GM23338 (cell line): ENCODE data around the gene HAGH. TPM values are rescaled to one million over a fixed set of nuclear protein-coding genes. Genes with fewer than 3 reads are reported as not detected.

ENCODE experiments used
- ATAC-seq: fragments of 200-7000 bp; cut with Tn5 transposase; 3 replicates; pipeline ENCODE4 v1.9.1; 2020
- DNase-seq: peaks from one replicate; pipeline ENCODE4 v3.0.0-alpha.2; 2015; ENCODE audit warnings: low spot score
- H2AFZ ChIP-seq: fragments of 200-600 bp; sonication (generic); 2 replicates; pipeline ENCODE4 v1.8.0; 2016; ENCODE audit warnings: antibody characterized with exemption, mild to moderate bottlenecking, moderate library complexity
- H3F3A ChIP-seq: fragments of 200-600 bp; sonication (generic); replicated peaks from 2 replicates; pipeline ENCODE4 v1.8.0; 2017; ENCODE audit warnings: antibody characterized with exemption, mixed run types, low read depth
- H3K27ac ChIP-seq: fragments of 200-600 bp; sonication (generic); 2 replicates; pipeline ENCODE4 v1.6.1; 2016; ENCODE audit warnings: low read depth
- H3K27me3 ChIP-seq: fragments of 200-600 bp; sonication (generic); 2 replicates; pipeline ENCODE4 v1.8.0; 2016; ENCODE audit warnings: mild to moderate bottlenecking, mixed run types, moderate library complexity; ENCODE audit not compliant: insufficient read depth
- H3K36me3 ChIP-seq: fragments of 200-600 bp; sonication (generic); 2 replicates; pipeline ENCODE4 v1.8.0; 2016; ENCODE audit warnings: mild to moderate bottlenecking; ENCODE audit not compliant: insufficient read depth
- H3K4me1 ChIP-seq: fragments of 200-600 bp; sonication (generic); 2 replicates; pipeline ENCODE4 v1.8.0; 2016; ENCODE audit warnings: mild to moderate bottlenecking, moderate library complexity; ENCODE audit not compliant: insufficient read depth
- H3K4me2 ChIP-seq: fragments of 200-600 bp; sonication (generic); 2 replicates; pipeline ENCODE4 v1.7.1; 2017; ENCODE audit warnings: mixed run types
- H3K4me3 ChIP-seq: fragments of 200-600 bp; sonication (generic); 2 replicates; pipeline ENCODE4 v1.6.1; 2016; ENCODE audit warnings: mixed run types
- H3K79me2 ChIP-seq: fragments of 200-600 bp; sonication (generic); replicated peaks from 2 replicates; pipeline ENCODE4 v1.8.0; 2017; ENCODE audit warnings: mild to moderate bottlenecking; ENCODE audit not compliant: insufficient read depth
- H3K9me2 ChIP-seq: fragments of 200-600 bp; sonication (generic); 2 replicates; pipeline ENCODE4 v1.8.0; 2017; ENCODE audit not compliant: insufficient read depth
- H4K20me1 ChIP-seq: fragments of 200-600 bp; sonication (generic); replicated peaks from 2 replicates; pipeline ENCODE4 v1.8.0; 2017; ENCODE audit warnings: mild to moderate bottlenecking; ENCODE audit not compliant: insufficient read depth
- H3K27ac Mint-ChIP-seq: 2 replicates; pipeline ENCODE4 v1.8.0; 2020; ENCODE audit warnings: inconsistent platforms, mild to moderate bottlenecking, moderate library complexity, mixed read lengths
- H3K27me3 Mint-ChIP-seq: 3 replicates; pipeline ENCODE4 v1.8.0; 2022; ENCODE audit warnings: low read depth, mild to moderate bottlenecking, moderate library complexity, mixed read lengths, inconsistent platforms; ENCODE audit not compliant: insufficient read depth, poor library complexity
- H3K36me3 Mint-ChIP-seq: 3 replicates; pipeline ENCODE4 v1.8.0; 2021; ENCODE audit warnings: low read depth, mild to moderate bottlenecking, inconsistent platforms, moderate library complexity, mixed read lengths
- H3K4me1 Mint-ChIP-seq: 3 replicates; pipeline ENCODE4 v1.8.0; 2020; ENCODE audit warnings: mild to moderate bottlenecking, inconsistent platforms, mixed read lengths
- H3K4me3 Mint-ChIP-seq: 3 replicates; pipeline ENCODE4 v1.8.0; 2021; ENCODE audit warnings: moderate library complexity, mild to moderate bottlenecking, inconsistent platforms, mixed read lengths
- H3K9me3 Mint-ChIP-seq: 3 replicates; pipeline ENCODE4 v1.8.0; 2020; ENCODE audit warnings: moderate library complexity, mild to moderate bottlenecking, inconsistent platforms, mixed read lengths
- CREB1 ChIP-seq: fragments of 250-450 bp; sonication (Bioruptor Pico); IDR thresholded peaks from 2 replicates; pipeline ENCODE4 v1.5.0; 2020; ENCODE audit warnings: low read depth, mild to moderate bottlenecking, moderate library complexity
- EZH2 ChIP-seq: fragments of 200-600 bp; sonication (generic); IDR thresholded peaks from one replicate; pipeline ENCODE4 v1.8.0; 2017; ENCODE audit warnings: antibody characterized with exemption, mild to moderate bottlenecking, low read depth; ENCODE audit not compliant: unreplicated experiment
- EZH2phosphoT487 ChIP-seq: fragments of 200-600 bp; sonication (generic); IDR thresholded peaks from one replicate; pipeline ENCODE4 v1.8.1; 2018; ENCODE audit warnings: antibody characterized with exemption; ENCODE audit not compliant: unreplicated experiment
- JUNB ChIP-seq: IDR thresholded peaks from one replicate; pipeline ENCODE4 v1.6.1; 2016; ENCODE audit warnings: antibody characterized with exemption; ENCODE audit not compliant: unreplicated experiment
- NANOG ChIP-seq: IDR thresholded peaks from 2 replicates; pipeline ENCODE4 v1.6.1; 2016; ENCODE audit warnings: antibody characterized with exemption, borderline replicate concordance
- POLR2AphosphoS5 ChIP-seq: IDR thresholded peaks from 2 replicates; pipeline ENCODE4 v1.6.1; 2016; ENCODE audit warnings: antibody characterized with exemption, low read depth
- STAT1 ChIP-seq: IDR thresholded peaks from one replicate; pipeline ENCODE4 v1.6.1; 2016; ENCODE audit warnings: antibody characterized with exemption; ENCODE audit not compliant: unreplicated experiment
- ZNF114 ChIP-seq: fragments of 250-450 bp; sonication (Bioruptor Pico); IDR thresholded peaks from 2 replicates; pipeline ENCODE4 v1.5.0; 2020; ENCODE audit warnings: mild to moderate bottlenecking, moderate library complexity
- ZNF331 ChIP-seq: fragments of 250-450 bp; sonication (Bioruptor Pico); IDR thresholded peaks from 2 replicates; pipeline ENCODE4 v1.5.0; 2020; ENCODE audit warnings: low read depth, mild to moderate bottlenecking, moderate library complexity
- polyA plus RNA-seq: library from polyadenylated mRNA; unstranded; fragments of >200 nt; fragmentation: Nextera tagmentation; extraction: Ambion mirVana; gene quantifications from 2 replicates; pipeline ENCODE4 v1.2.1, GENCODE V29; 2016
- total RNA-seq: library from RNA; depleted of rRNA; stranded (reverse); fragments of >200 nt; shearing (Covaris generic); gene quantifications from 2 replicates; pipeline ENCODE4 v1.2.3, GENCODE V29; 2014
- TF ChIP-seq, protein P1 (sequence below), 2 experiments: fragments of 200-600 bp in 1 of 2; sonication (generic) in 1 of 2; conservative IDR thresholded peaks; 2 replicates each; pipeline versions ENCODE4 v1.5.1 to v1.6.1; 2016 to 2017; ENCODE audit warnings: antibody characterized with exemption in 2 of 2, low read depth in 2 of 2, mild to moderate bottlenecking in 2 of 2, moderate library complexity in 1 of 2
- TF ChIP-seq, protein P2 (sequence below): IDR thresholded peaks from 2 replicates; pipeline ENCODE4 v1.6.1; 2016; ENCODE audit warnings: antibody characterized with exemption
- TF ChIP-seq, protein P3 (sequence below): fragments of 250-450 bp; sonication (Bioruptor Pico); IDR thresholded peaks from 2 replicates; pipeline ENCODE4 v1.5.0; 2020; ENCODE audit warnings: mild to moderate bottlenecking, moderate library complexity
- TF ChIP-seq, protein P4 (sequence below): IDR thresholded peaks from one replicate; pipeline ENCODE4 v1.6.1; 2018; ENCODE audit warnings: antibody characterized with exemption; ENCODE audit not compliant: unreplicated experiment

Gene HAGH
- total and polyA plus RNA-seq, 2 experiments from 2014 or later = 24.7 to 28.9 TPM

DNA sequence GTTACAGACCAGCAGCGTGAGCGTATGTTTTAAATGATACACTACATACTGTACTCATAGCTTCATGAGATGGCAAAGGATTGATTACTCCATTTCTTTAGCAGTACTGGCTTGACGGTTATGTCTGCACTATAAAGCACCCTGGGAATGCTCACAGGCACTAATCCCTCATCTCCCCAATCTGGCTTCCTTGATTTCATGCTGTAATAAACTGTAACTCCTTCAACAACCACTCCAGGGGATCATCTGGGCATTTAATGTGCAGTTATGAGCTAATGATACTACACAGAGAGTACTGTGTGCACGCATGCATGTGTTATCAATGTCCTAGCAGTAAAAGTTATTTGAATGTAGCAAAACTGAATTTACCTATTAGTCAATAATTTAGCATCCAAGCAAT is 25.2 kb upstream of the HAGH start:
- Mint-ChIP-seq H3K9me3 (no peaks in the 10 kb centered on the region), H3K4me1 (no peaks in the 10 kb centered on the region), H3K36me3 (no peaks in the 10 kb centered on the region), H3K27ac (no peak overlapping the region), H3K4me3 (no peak overlapping the region), H3K27me3 (peaks cover 2% of the 10 kb centered on the region)
- Histone ChIP-seq H3K9me2 (no peaks in the 10 kb centered on the region), H3K36me3 (no peaks in the 10 kb centered on the region), H3K79me2 (no peaks in the 10 kb centered on the region), H3F3A (no peaks in the 10 kb centered on the region), H3K4me2 (no peak overlapping the region), H3K27me3 (no peaks in the 10 kb centered on the region), H3K27ac (no peak overlapping the region), H3K4me1 (no peaks in the 10 kb centered on the region), H4K20me1 (no peaks in the 10 kb centered on the region), H3K4me3 (no peak overlapping the region), H2AFZ (no peak overlapping the region)
- DNase-seq = no peak
- no peak for ATAC-seq
- TF ChIP-seq EZH2 (no peak), ZNF114 (CRISPR knock-in tag) (no peak), POLR2AphosphoS5 (no peak), STAT1 (no peak), JUNB (no peak), EZH2phosphoT487 (no peak), NANOG (no peak), CREB1 (CRISPR knock-in tag) (no peak), ZNF331 (no peak)
- TF ChIP-seq, protein P1, sequence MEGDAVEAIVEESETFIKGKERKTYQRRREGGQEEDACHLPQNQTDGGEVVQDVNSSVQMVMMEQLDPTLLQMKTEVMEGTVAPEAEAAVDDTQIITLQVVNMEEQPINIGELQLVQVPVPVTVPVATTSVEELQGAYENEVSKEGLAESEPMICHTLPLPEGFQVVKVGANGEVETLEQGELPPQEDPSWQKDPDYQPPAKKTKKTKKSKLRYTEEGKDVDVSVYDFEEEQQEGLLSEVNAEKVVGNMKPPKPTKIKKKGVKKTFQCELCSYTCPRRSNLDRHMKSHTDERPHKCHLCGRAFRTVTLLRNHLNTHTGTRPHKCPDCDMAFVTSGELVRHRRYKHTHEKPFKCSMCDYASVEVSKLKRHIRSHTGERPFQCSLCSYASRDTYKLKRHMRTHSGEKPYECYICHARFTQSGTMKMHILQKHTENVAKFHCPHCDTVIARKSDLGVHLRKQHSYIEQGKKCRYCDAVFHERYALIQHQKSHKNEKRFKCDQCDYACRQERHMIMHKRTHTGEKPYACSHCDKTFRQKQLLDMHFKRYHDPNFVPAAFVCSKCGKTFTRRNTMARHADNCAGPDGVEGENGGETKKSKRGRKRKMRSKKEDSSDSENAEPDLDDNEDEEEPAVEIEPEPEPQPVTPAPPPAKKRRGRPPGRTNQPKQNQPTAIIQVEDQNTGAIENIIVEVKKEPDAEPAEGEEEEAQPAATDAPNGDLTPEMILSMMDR (conservative IDR thresholded peaks at IDR 0.05; ENCODE audit: low read depth in 2 of 2) = no peak
- TF ChIP-seq, protein P2, sequence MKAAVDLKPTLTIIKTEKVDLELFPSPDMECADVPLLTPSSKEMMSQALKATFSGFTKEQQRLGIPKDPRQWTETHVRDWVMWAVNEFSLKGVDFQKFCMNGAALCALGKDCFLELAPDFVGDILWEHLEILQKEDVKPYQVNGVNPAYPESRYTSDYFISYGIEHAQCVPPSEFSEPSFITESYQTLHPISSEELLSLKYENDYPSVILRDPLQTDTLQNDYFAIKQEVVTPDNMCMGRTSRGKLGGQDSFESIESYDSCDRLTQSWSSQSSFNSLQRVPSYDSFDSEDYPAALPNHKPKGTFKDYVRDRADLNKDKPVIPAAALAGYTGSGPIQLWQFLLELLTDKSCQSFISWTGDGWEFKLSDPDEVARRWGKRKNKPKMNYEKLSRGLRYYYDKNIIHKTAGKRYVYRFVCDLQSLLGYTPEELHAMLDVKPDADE = no peak
- TF ChIP-seq, protein P3, sequence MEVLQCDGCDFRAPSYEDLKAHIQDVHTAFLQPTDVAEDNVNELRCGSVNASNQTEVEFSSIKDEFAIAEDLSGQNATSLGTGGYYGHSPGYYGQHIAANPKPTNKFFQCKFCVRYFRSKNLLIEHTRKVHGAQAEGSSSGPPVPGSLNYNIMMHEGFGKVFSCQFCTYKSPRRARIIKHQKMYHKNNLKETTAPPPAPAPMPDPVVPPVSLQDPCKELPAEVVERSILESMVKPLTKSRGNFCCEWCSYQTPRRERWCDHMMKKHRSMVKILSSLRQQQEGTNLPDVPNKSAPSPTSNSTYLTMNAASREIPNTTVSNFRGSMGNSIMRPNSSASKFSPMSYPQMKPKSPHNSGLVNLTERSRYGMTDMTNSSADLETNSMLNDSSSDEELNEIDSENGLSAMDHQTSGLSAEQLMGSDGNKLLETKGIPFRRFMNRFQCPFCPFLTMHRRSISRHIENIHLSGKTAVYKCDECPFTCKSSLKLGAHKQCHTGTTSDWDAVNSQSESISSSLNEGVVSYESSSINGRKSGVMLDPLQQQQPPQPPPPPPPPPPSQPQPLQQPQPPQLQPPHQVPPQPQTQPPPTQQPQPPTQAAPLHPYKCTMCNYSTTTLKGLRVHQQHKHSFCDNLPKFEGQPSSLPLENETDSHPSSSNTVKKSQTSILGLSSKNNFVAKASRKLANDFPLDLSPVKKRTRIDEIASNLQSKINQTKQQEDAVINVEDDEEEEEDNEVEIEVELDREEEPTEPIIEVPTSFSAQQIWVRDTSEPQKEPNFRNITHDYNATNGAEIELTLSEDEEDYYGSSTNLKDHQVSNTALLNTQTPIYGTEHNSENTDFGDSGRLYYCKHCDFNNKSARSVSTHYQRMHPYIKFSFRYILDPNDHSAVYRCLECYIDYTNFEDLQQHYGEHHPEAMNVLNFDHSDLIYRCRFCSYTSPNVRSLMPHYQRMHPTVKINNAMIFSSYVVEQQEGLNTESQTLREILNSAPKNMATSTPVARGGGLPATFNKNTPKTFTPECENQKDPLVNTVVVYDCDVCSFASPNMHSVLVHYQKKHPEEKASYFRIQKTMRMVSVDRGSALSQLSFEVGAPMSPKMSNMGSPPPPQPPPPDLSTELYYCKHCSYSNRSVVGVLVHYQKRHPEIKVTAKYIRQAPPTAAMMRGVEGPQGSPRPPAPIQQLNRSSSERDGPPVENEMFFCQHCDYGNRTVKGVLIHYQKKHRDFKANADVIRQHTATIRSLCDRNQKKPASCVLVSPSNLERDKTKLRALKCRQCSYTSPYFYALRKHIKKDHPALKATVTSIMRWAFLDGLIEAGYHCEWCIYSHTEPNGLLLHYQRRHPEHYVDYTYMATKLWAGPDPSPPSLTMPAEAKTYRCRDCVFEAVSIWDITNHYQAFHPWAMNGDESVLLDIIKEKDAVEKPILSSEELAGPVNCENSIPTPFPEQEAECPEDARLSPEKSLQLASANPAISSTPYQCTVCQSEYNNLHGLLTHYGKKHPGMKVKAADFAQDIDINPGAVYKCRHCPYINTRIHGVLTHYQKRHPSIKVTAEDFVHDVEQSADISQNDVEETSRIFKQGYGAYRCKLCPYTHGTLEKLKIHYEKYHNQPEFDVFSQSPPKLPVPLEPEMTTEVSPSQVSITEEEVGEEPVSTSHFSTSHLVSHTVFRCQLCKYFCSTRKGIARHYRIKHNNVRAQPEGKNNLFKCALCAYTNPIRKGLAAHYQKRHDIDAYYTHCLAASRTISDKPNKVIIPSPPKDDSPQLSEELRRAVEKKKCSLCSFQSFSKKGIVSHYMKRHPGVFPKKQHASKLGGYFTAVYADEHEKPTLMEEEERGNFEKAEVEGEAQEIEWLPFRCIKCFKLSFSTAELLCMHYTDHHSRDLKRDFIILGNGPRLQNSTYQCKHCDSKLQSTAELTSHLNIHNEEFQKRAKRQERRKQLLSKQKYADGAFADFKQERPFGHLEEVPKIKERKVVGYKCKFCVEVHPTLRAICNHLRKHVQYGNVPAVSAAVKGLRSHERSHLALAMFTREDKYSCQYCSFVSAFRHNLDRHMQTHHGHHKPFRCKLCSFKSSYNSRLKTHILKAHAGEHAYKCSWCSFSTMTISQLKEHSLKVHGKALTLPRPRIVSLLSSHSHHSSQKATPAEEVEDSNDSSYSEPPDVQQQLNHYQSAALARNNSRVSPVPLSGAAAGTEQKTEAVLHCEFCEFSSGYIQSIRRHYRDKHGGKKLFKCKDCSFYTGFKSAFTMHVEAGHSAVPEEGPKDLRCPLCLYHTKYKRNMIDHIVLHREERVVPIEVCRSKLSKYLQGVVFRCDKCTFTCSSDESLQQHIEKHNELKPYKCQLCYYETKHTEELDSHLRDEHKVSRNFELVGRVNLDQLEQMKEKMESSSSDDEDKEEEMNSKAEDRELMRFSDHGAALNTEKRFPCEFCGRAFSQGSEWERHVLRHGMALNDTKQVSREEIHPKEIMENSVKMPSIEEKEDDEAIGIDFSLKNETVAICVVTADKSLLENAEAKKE (CRISPR knock-in tag) = no peak
- TF ChIP-seq, protein P4, sequence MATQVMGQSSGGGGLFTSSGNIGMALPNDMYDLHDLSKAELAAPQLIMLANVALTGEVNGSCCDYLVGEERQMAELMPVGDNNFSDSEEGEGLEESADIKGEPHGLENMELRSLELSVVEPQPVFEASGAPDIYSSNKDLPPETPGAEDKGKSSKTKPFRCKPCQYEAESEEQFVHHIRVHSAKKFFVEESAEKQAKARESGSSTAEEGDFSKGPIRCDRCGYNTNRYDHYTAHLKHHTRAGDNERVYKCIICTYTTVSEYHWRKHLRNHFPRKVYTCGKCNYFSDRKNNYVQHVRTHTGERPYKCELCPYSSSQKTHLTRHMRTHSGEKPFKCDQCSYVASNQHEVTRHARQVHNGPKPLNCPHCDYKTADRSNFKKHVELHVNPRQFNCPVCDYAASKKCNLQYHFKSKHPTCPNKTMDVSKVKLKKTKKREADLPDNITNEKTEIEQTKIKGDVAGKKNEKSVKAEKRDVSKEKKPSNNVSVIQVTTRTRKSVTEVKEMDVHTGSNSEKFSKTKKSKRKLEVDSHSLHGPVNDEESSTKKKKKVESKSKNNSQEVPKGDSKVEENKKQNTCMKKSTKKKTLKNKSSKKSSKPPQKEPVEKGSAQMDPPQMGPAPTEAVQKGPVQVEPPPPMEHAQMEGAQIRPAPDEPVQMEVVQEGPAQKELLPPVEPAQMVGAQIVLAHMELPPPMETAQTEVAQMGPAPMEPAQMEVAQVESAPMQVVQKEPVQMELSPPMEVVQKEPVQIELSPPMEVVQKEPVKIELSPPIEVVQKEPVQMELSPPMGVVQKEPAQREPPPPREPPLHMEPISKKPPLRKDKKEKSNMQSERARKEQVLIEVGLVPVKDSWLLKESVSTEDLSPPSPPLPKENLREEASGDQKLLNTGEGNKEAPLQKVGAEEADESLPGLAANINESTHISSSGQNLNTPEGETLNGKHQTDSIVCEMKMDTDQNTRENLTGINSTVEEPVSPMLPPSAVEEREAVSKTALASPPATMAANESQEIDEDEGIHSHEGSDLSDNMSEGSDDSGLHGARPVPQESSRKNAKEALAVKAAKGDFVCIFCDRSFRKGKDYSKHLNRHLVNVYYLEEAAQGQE = no peak
